Measurements from ENCODE around the gene AIP. TPM values are rescaled to one million over a fixed set of nuclear protein-coding genes. Genes with fewer than 3 reads are reported as not detected.

The AIP gene
- total and polyA plus RNA-seq, 2 donors (not counting 1 experiment from before 2014, with no cell fraction given) = 53.7 to 117 TPM

DNA sequence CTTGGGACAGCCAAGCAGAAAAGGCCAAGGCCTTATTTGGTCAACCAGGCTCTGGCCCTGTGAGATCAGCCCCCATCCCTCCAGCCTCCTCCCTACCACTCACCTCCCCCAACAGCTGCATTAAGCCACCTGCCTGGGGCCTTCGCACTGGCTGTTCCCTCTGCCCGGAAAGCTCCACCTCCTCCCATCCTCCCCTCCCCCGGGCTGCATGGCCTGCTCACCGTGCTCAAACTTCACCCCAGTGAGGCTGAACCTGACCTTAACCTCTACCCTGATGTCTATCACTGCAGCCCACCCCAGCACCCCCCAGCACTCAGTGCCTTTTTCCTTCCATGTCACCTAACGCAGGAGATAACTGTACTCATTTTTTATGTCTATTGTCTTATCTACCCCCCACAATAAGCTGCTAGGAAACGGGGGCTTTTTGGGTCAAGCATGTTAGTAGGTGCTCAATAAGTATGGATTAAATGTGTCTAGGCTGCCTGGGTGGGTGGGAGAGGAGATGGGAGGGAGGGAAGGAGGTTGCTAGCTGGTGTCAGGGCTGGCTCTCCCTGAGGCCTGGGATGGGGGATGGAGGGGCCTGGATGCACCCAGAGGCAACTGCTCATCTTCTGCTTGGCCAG is 46.3 kb upstream of the AIP start:
- Histone ChIP-seq H3K4me2 (ENCODE audit: extremely low read depth, insufficient read depth, low read length) (no peak overlapping the region), H3K27ac (ENCODE audit: insufficient read depth, low read length) (no peak overlapping the region), H4K20me1 (ENCODE audit: control insufficient read depth, extremely low read depth, insufficient read depth, low read length) (no peaks in the 10 kb centered on the region), H3K9ac (ENCODE audit: insufficient read depth, low read length) (no peak overlapping the region), H3K79me2 (ENCODE audit: control insufficient read depth, insufficient read depth, low read length) (no peaks in the 10 kb centered on the region), H2AFZ (ENCODE audit: low read length) (no peak overlapping the region), H3K27me3 (ENCODE audit: control insufficient read depth, insufficient read depth, low read length) (no peaks in the 10 kb centered on the region), H3K9me3 (ENCODE audit: control insufficient read depth, insufficient read depth, low read depth, low read length) (no peaks in the 10 kb centered on the region), H3K36me3 (ENCODE audit: control insufficient read depth, insufficient read depth, low read length) (peaks cover 40% of the 10 kb centered on the region), H3K4me1 (ENCODE audit: control insufficient read depth, extremely low read depth, insufficient read depth, low read length) (no peaks in the 10 kb centered on the region), H3K4me3 (replicated peaks in 1 of 4; ENCODE audit: control extremely low read depth in 1 of 4, insufficient read depth in 1 of 4, low read depth in 3 of 4, low read length in 4 of 4) (no peak overlapping the region)
- DNase-seq (ENCODE audit: low read depth in 2 of 2) = peak; percentile 12 to 23
- TF ChIP-seq, protein P1, sequence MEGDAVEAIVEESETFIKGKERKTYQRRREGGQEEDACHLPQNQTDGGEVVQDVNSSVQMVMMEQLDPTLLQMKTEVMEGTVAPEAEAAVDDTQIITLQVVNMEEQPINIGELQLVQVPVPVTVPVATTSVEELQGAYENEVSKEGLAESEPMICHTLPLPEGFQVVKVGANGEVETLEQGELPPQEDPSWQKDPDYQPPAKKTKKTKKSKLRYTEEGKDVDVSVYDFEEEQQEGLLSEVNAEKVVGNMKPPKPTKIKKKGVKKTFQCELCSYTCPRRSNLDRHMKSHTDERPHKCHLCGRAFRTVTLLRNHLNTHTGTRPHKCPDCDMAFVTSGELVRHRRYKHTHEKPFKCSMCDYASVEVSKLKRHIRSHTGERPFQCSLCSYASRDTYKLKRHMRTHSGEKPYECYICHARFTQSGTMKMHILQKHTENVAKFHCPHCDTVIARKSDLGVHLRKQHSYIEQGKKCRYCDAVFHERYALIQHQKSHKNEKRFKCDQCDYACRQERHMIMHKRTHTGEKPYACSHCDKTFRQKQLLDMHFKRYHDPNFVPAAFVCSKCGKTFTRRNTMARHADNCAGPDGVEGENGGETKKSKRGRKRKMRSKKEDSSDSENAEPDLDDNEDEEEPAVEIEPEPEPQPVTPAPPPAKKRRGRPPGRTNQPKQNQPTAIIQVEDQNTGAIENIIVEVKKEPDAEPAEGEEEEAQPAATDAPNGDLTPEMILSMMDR (conservative IDR thresholded peaks at IDR 0.05 in 1 of 2, IDR thresholded peaks at IDR 0.05 in 1 of 2; ENCODE audit: low read depth in 1 of 2, low read length in 2 of 2) = no peak
- no peak for TF ChIP-seq EZH2 (IDR thresholded peaks at IDR 0.05; ENCODE audit: low read length, missing control alignments)

DNA sequence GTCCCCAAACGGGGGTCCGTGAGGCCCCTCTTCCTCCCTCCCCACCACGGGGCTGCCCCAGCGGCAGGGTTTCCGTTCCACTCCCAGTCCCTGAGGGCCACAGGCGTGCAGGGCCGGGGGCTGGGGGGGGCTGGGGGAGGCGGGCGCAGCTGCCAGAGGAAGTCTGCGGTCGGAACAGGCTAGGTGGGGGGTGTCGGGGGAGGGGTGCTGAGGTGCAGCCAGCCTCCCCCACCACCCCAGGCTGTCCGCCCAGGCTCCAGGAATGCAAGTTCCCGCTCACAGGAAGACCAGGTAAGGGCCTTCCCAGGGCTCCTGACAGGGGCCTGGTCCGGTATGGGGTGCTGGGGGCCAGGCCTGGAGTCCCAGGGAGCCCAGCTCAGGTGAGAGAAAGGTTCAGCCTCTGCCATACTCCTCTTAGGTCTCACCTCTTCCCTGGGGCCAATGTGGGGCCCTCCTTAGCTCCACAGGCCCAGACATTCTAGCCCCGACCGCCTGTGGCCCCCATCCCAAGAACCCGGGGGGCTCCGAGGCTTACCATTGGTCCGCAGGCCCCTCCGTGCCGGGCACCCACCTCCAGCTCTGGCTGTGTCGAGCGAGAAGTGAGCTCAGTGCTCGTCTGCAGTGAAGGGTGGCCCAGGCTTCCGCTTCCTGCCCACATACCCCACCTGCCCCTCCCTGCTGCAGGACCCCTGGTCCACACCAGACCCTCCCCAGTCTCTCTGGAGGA is 45.6 kb upstream of the AIP start, which contains the start of gene PTPRCAP:
Gene PTPRCAP (minus strand): TSS at position 601 of the 727 bp plus-strand sequence. CDS start 63 bp downstream, at position 538.
- H2AFZ ChIP-seq (ENCODE audit: low read length) = no peak within 1 kb of the TSS
- peaks cover 42% of the 10 kb centered on the region for H3K36me3 ChIP-seq (ENCODE audit: control insufficient read depth, insufficient read depth, low read length)
- no peak for DNase-seq (ENCODE audit: low read depth in 2 of 2)
- H3K9me3 ChIP-seq (ENCODE audit: control insufficient read depth, insufficient read depth, low read depth, low read length) = no peaks in the 10 kb centered on the region
- peaks cover under 1% of the 10 kb centered on the region for H3K4me1 ChIP-seq (ENCODE audit: control insufficient read depth, extremely low read depth, insufficient read depth, low read length)
- peaks cover 5% of the 10 kb centered on the region for H3K79me2 ChIP-seq (ENCODE audit: control insufficient read depth, insufficient read depth, low read length)
- no peak within 1 kb of the TSS for H3K9ac ChIP-seq (ENCODE audit: insufficient read depth, low read length)
- H3K27me3 ChIP-seq (ENCODE audit: control insufficient read depth, insufficient read depth, low read length) = no peaks in the 10 kb centered on the region
- no peak within 1 kb of the TSS for H3K4me3 ChIP-seq (replicated peaks in 1 of 4; ENCODE audit: control extremely low read depth in 1 of 4, insufficient read depth in 1 of 4, low read depth in 3 of 4, low read length in 4 of 4)
- TF ChIP-seq EZH2 (IDR thresholded peaks at IDR 0.05; ENCODE audit: low read length, missing control alignments) = no peak
- TF ChIP-seq, protein P1 (conservative IDR thresholded peaks at IDR 0.05 in 1 of 2, IDR thresholded peaks at IDR 0.05 in 1 of 2; ENCODE audit: low read depth in 1 of 2, low read length in 2 of 2) = no peak
- no peak within 1 kb of the TSS for H3K27ac ChIP-seq (ENCODE audit: insufficient read depth, low read length)
- H4K20me1 ChIP-seq (ENCODE audit: control insufficient read depth, extremely low read depth, insufficient read depth, low read length) = no peaks in the 10 kb centered on the region
- H3K4me2 ChIP-seq (ENCODE audit: extremely low read depth, insufficient read depth, low read length) = no peak within 1 kb of the TSS

DNA sequence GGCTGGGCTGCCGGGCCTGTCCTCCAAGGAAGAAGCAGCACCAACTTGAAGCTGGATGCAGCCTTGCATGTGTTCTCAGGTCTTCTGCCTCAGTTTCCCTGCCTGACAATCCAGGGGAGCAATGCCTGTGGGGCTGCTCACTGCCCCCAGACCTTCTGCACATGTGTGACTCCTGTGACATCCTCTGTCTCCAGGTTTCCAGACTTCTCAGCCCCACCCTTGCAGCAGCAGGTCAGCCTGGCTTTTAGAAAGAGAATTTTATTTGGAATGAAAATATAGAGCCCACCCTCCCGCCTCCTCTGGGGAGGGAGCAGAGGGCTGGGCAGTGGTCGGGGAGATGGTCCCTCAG is 45.0 kb upstream of the AIP start:
- Histone ChIP-seq H3K4me1 (ENCODE audit: control insufficient read depth, extremely low read depth, insufficient read depth, low read length) (peaks cover 3% of the 10 kb centered on the region), H3K79me2 (ENCODE audit: control insufficient read depth, insufficient read depth, low read length) (peaks cover 11% of the 10 kb centered on the region), H3K4me2 (ENCODE audit: extremely low read depth, insufficient read depth, low read length) (no peak overlapping the region), H4K20me1 (ENCODE audit: control insufficient read depth, extremely low read depth, insufficient read depth, low read length) (no peaks in the 10 kb centered on the region), H2AFZ (ENCODE audit: low read length) (no peak overlapping the region), H3K36me3 (ENCODE audit: control insufficient read depth, insufficient read depth, low read length) (peaks cover 39% of the 10 kb centered on the region), H3K4me3 (replicated peaks in 1 of 4; ENCODE audit: control extremely low read depth in 1 of 4, insufficient read depth in 1 of 4, low read depth in 3 of 4, low read length in 4 of 4) (no peak overlapping the region), H3K27ac (ENCODE audit: insufficient read depth, low read length) (no peak overlapping the region), H3K27me3 (ENCODE audit: control insufficient read depth, insufficient read depth, low read length) (no peaks in the 10 kb centered on the region), H3K9ac (ENCODE audit: insufficient read depth, low read length) (no peak overlapping the region), H3K9me3 (ENCODE audit: control insufficient read depth, insufficient read depth, low read depth, low read length) (no peaks in the 10 kb centered on the region)
- TF ChIP-seq, protein P1 (conservative IDR thresholded peaks at IDR 0.05 in 1 of 2, IDR thresholded peaks at IDR 0.05 in 1 of 2; ENCODE audit: low read depth in 1 of 2, low read length in 2 of 2) = no peak
- DNase-seq (ENCODE audit: low read depth in 2 of 2) = no peak

Data from fibroblast of lung (primary cell).